Measurements from ENCODE around the gene PCMTD2.

DNA sequence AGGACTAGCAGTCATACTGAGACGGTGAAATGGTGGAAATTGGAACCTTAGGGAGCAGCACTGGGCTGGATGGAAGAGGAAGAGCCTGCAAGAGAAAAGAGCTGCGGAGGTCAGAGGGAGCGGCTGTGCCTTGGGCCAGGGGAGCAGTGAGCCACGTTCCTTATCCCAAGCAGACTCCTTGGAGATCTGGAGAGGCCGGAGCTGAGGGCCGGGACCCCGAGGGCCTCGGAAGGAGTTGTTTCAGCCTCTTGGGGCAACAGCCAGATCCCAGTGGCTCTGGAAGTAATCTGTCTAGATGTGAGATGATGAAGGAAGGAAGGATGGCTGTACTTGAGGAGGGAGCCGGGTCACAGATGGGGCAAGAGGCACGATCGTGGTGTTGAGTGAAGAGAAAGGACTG is 16.1 kb downstream of the PCMTD2 start:
- TF ChIP-seq, protein P1, sequence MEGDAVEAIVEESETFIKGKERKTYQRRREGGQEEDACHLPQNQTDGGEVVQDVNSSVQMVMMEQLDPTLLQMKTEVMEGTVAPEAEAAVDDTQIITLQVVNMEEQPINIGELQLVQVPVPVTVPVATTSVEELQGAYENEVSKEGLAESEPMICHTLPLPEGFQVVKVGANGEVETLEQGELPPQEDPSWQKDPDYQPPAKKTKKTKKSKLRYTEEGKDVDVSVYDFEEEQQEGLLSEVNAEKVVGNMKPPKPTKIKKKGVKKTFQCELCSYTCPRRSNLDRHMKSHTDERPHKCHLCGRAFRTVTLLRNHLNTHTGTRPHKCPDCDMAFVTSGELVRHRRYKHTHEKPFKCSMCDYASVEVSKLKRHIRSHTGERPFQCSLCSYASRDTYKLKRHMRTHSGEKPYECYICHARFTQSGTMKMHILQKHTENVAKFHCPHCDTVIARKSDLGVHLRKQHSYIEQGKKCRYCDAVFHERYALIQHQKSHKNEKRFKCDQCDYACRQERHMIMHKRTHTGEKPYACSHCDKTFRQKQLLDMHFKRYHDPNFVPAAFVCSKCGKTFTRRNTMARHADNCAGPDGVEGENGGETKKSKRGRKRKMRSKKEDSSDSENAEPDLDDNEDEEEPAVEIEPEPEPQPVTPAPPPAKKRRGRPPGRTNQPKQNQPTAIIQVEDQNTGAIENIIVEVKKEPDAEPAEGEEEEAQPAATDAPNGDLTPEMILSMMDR (IDR thresholded peaks at IDR 0.05): no peak
- TF ChIP-seq, protein P2, sequence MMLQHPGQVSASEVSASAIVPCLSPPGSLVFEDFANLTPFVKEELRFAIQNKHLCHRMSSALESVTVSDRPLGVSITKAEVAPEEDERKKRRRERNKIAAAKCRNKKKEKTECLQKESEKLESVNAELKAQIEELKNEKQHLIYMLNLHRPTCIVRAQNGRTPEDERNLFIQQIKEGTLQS (CRISPR knock-in tag; conservative IDR thresholded peaks at IDR 0.05): no peak
- TF ChIP-seq NFE2L1 (CRISPR knock-in tag; IDR thresholded peaks at IDR 0.05) (no peak), KAT7 (CRISPR knock-in tag; IDR thresholded peaks at IDR 0.05; ENCODE audit: borderline replicate concordance) (no peak), ZBTB21 (CRISPR knock-in tag; IDR thresholded peaks at IDR 0.05; ENCODE audit: borderline replicate concordance) (no peak), IRF2 (CRISPR knock-in tag; IDR thresholded peaks at IDR 0.05; ENCODE audit: borderline replicate concordance, low read depth) (no peak)
- TF ChIP-seq, protein P3, sequence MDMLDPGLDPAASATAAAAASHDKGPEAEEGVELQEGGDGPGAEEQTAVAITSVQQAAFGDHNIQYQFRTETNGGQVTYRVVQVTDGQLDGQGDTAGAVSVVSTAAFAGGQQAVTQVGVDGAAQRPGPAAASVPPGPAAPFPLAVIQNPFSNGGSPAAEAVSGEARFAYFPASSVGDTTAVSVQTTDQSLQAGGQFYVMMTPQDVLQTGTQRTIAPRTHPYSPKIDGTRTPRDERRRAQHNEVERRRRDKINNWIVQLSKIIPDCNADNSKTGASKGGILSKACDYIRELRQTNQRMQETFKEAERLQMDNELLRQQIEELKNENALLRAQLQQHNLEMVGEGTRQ (CRISPR knock-in tag; IDR thresholded peaks at IDR 0.05): no peak

Data from WTC11 (cell line).